WTC11 (cell line): Measurements from ENCODE around the gene MRTFA.

Experiments
- CTCF ChIP-seq: fragments of 200-600 bp; IDR thresholded peaks from 2 replicates; pipeline ENCODE4 v1.8.0; 2022; ENCODE audit warnings: antibody characterized with exemption
- HMGA2 ChIP-seq: fragments of 250-450 bp; sonication (Bioruptor Pico); IDR thresholded peaks from 2 replicates; pipeline ENCODE4 v1.4.0; 2021; ENCODE audit warnings: mild to moderate bottlenecking, moderate library complexity
- HMGXB4 ChIP-seq: sonication (generic); formaldehyde crosslinking; IDR thresholded peaks from 2 replicates; pipeline ENCODE4 v1.8.1; 2023; ENCODE audit warnings: mild to moderate bottlenecking, moderate library complexity, missing genetic modification reagents
- JAZF1 ChIP-seq: fragments of 250-450 bp; sonication (Bioruptor Pico); IDR thresholded peaks from 2 replicates; pipeline ENCODE4 v1.9.0; 2021; ENCODE audit warnings: moderate library complexity, mild to moderate bottlenecking, inconsistent platforms
- MAX ChIP-seq: sonication (generic); formaldehyde crosslinking; IDR thresholded peaks from 2 replicates; pipeline ENCODE4 v1.8.0; 2022; ENCODE audit warnings: mild to moderate bottlenecking, missing genetic modification reagents
- PRRX2 ChIP-seq: fragments of 250-450 bp; sonication (Bioruptor Pico); IDR thresholded peaks from 2 replicates; pipeline ENCODE4 v1.8.0; 2021; ENCODE audit warnings: mild to moderate bottlenecking
- TEAD4 ChIP-seq: sonication (generic); formaldehyde crosslinking; IDR thresholded peaks from 2 replicates; pipeline ENCODE4 v1.8.0; 2022; ENCODE audit warnings: mild to moderate bottlenecking, missing genetic modification reagents
- ZNF263 ChIP-seq: sonication (generic); formaldehyde crosslinking; IDR thresholded peaks from 2 replicates; pipeline ENCODE4 v1.8.1; 2022; ENCODE audit warnings: low read depth, mild to moderate bottlenecking, moderate library complexity, missing genetic modification reagents
- ZNF416 ChIP-seq: fragments of 250-450 bp; sonication (Bioruptor Pico); IDR thresholded peaks from 2 replicates; pipeline ENCODE4 v1.9.0; 2021; ENCODE audit warnings: mild to moderate bottlenecking, inconsistent platforms

GRCh38 chr22:40383905-40384304 lies 252.6 kb downstream of the MRTFA start:
- TF ChIP-seq HMGXB4 (CRISPR knock-in tag) = no peak
- TF ChIP-seq CTCF = no peak
- TF ChIP-seq MAX (CRISPR knock-in tag) = no peak
- TF ChIP-seq JAZF1 = no peak
- TF ChIP-seq TEAD4 (CRISPR knock-in tag) = no peak
- TF ChIP-seq HMGA2 = no peak
- no peak for TF ChIP-seq ZNF416 (CRISPR knock-in tag)
- no peak for TF ChIP-seq ZNF263
- no peak for TF ChIP-seq PRRX2
